ENCODE results near the gene APOC1.

The APOC1 gene

GRCh38 chr19:44954649-44955504 is 40.5 kb downstream of the APOC1 start, which contains the start of gene CLPTM1:
CLPTM1 (plus strand) TSS chr19:44955380; CDS start chr19:44955396, 16 bp downstream.
- peak; percentile 89 for DNase-seq (ENCODE audit: extremely low read depth, low read depth)
- TF ChIP-seq CTCF (IDR thresholded peaks at IDR 0.05; ENCODE audit: low read depth, low read length), result no peak

DNA sequence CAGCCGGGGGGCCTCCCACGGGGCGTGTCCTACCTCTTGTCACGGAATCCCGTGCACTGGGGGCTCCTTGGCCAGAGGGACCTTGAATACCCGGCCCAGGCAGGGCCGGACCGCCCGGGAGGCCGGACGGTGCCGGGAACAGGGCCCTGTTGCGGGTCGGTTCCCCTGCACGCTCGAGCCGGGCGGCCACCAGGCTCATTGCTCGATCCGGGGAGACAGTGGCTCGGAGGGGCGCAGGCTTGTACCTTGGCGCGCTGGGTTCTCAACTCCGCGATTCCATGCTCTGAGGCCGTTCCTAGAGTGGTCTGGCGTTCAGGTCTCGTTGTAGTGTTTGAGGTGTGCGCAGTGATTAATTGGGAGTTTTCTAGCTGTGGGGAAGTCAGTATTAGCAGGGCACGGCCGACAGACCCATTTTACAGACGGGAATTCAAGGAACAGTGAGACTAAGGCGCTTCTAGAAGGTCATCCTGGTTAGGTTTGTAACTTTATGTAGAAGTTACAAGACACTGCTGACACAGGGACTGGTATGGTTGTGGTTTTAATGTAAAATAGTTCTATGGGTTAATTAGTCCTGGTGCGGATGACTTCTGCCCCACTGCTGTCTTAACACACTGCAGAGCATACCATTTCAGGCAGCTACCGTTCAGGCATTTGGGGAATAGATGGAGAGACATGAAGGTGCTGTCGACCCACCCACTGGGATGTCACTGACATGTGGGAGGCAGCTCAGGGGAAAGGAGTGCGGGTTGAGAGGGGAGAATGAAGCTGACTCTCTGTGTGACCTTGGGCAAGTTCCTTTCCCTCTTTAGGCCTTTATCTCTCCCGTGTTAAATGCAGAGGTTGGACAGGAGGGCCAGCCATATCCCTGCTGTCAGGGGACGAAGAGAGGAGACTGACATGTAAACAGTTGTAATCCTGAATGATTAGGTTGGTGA is 41.4 kb downstream of the APOC1 start:
- DNase-seq (ENCODE audit: extremely low read depth, low read depth), result no peak
- no peak for TF ChIP-seq CTCF (IDR thresholded peaks at IDR 0.05; ENCODE audit: low read depth, low read length)

- no peak for DNase-seq (ENCODE audit: extremely low read depth, low read depth)
- TF ChIP-seq CTCF (IDR thresholded peaks at IDR 0.05; ENCODE audit: low read depth, low read length), result no peak
Measured at GRCh38 chr19:44957526-44957925, 43.1 kb downstream of the APOC1 start.

DNA sequence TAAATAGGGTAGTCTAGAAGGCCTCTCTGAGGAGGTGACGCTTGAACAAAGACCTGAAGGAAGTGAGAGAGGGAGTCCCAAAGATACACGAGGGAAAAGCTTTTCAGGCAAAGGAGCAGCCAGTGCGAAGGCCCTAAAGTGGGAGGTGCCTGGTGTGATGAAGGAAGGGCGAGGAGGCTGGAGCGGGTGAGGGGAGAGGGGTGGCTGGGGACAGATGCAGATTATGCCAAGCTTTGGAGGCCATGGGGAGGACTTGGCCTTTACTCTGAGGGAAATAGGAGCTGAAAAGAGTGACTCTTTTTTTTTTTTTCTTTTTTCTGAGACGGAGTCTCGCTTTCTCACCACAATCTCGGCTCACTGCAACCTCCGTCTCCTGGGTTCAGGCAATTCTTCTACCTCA is 43.7 kb downstream of the APOC1 start:
- DNase-seq (ENCODE audit: extremely low read depth, low read depth), result no peak

GRCh38 chr19:44959691-44960090 is 45.3 kb downstream of the APOC1 start:
- DNase-seq (ENCODE audit: extremely low read depth, low read depth), result no peak
- no peak for TF ChIP-seq CTCF (IDR thresholded peaks at IDR 0.05; ENCODE audit: low read depth, low read length)

More for the DNA sequence above, 43.7 kb downstream of the APOC1 start:
- TF ChIP-seq CTCF (IDR thresholded peaks at IDR 0.05; ENCODE audit: low read depth, low read length), result no peak

DNA sequence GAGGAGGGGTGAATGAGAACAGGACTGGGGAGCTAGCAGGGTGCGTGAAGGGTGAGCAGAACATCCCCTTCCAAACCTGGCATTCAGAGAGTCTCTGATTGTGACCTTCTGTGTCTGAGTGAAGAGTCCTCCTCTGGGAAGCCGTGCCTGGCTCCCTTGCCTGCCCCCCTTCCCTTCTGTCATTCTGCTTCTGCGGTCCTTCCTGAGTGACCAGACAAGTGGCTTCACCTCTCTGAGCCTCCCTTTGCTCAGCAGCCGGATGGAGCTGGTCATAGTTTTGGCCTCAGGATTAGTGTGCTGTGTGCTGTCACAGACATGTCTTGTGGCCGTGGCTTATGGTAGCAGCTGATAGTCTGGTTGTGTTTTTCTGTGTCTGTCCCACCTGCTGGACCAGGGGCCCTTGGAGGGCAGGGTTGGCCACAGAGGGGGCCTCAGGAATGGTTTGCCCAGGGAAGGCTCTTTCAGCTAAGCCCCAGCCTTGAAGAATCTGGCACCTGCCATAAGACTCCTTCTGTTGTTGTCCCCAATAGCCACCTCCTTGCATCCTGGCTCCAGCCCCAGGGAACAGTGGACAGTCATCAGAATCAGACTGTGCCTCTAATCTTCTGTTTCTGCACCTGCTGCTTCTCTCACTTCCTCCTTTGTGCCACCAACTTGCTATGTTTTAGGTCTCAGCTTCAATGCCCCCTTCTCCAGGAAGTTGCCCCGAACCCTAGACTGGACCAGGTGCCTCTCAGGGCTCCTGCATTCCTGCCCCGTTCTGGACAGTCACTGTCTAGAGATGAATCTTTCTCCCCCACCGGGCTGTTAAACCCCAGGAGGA is 46.7 kb downstream of the APOC1 start:
- no peak for TF ChIP-seq CTCF (IDR thresholded peaks at IDR 0.05; ENCODE audit: low read depth, low read length)
- DNase-seq (ENCODE audit: extremely low read depth, low read depth), result no peak

All from AG09319 (cell line).